AG09319 (cell line): Measurements from ENCODE around the gene IARS1.

Experiments used
- DNase-seq: peaks from one replicate; pipeline ENCODE4 v3.0.0-alpha.2; 2010; ENCODE audit warnings: low read depth; ENCODE audit errors: extremely low read depth
- CTCF ChIP-seq: IDR thresholded peaks from 2 replicates; pipeline ENCODE4 v1.5.1; 2011; ENCODE audit warnings: low read depth, mild to moderate bottlenecking, inconsistent platforms, low read length, moderate library complexity

IARS1 gene

GRCh38 chr9:92295827-92296258, 2.3 kb upstream of the IARS1 start:
- DNase-seq, result no peak
- TF ChIP-seq CTCF, result no peak

- no peak for DNase-seq
Measured at GRCh38 chr9:92295240-92295790, 1.8 kb upstream of the IARS1 start.

GRCh38 chr9:92294297-92294676, 790 bp upstream of the IARS1 start:
- TF ChIP-seq CTCF, result no peak

More at GRCh38 chr9:92295240-92295790, 1.8 kb upstream of the IARS1 start:
- TF ChIP-seq CTCF, result no peak

GRCh38 chr9:92293075-92293354, 482 bp downstream of the IARS1 start:
- DNase-seq, result no peak
- no peak for TF ChIP-seq CTCF

More at GRCh38 chr9:92294297-92294676, 790 bp upstream of the IARS1 start:
- DNase-seq, result no peak

- DNase-seq, result no peak
- no peak for TF ChIP-seq CTCF
Measured at GRCh38 chr9:92292338-92293074, 991 bp downstream of the IARS1 start.

GRCh38 chr9:92291577-92291976, 1.9 kb downstream of the IARS1 start:
- no peak for DNase-seq
- no peak for TF ChIP-seq CTCF

- DNase-seq, result no peak
- TF ChIP-seq CTCF, result no peak
Measured at GRCh38 chr9:92290785-92291429, 2.6 kb downstream of the IARS1 start.
